D721Med (cell line): ENCODE data around the gene CENPH.
A peak's percentile ranks its signal among the peaks of the same experiment; 100 is the strongest.
"Not testable (repeated sequence)": the region's sequence is repeated elsewhere in the genome, so short reads cannot be mapped to it uniquely, and the experiment has no call there.

ENCODE experiments used
- DNase-seq: peaks from one replicate; pipeline ENCODE4 v3.0.0; 2011; ENCODE audit warnings: low spot score; ENCODE audit not compliant: insufficient read length
- FAIRE-seq: peaks from 2 replicates; lab custom pipeline; 2011; peaks lifted over from hg19 to GRCh38; lab: Jason Lieb, UNC
- TF ChIP-seq, protein P1 (sequence below): IDR thresholded peaks from 2 replicates; pipeline ENCODE4 v1.5.1; 2012; ENCODE audit warnings: mild to moderate bottlenecking, control low read depth; ENCODE audit not compliant: insufficient read depth; ENCODE audit errors: missing control alignments

Gene CENPH

DNA sequence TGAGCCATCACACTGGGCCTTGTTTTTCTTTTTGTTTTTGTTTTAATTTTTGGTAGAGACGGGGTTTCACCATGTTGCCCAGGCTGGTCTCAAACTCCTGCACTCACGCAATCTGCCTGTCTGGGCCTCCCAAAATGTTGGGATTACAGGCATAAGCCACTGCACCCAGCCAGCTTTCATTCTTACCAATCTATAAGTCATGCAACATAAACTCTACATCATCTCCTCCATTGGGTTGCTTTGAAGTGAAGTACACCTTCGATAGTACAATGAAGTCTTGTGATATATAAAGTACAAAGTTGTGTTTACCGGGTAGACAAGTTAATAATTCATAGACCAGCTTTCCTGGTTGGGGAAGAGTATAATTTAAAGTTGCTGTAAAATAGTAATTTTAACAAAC lies 36.5 kb downstream of the CENPH start:
- TF ChIP-seq, protein P1, sequence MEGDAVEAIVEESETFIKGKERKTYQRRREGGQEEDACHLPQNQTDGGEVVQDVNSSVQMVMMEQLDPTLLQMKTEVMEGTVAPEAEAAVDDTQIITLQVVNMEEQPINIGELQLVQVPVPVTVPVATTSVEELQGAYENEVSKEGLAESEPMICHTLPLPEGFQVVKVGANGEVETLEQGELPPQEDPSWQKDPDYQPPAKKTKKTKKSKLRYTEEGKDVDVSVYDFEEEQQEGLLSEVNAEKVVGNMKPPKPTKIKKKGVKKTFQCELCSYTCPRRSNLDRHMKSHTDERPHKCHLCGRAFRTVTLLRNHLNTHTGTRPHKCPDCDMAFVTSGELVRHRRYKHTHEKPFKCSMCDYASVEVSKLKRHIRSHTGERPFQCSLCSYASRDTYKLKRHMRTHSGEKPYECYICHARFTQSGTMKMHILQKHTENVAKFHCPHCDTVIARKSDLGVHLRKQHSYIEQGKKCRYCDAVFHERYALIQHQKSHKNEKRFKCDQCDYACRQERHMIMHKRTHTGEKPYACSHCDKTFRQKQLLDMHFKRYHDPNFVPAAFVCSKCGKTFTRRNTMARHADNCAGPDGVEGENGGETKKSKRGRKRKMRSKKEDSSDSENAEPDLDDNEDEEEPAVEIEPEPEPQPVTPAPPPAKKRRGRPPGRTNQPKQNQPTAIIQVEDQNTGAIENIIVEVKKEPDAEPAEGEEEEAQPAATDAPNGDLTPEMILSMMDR = no peak
- no peak for DNase-seq
- FAIRE-seq = no peak

DNA sequence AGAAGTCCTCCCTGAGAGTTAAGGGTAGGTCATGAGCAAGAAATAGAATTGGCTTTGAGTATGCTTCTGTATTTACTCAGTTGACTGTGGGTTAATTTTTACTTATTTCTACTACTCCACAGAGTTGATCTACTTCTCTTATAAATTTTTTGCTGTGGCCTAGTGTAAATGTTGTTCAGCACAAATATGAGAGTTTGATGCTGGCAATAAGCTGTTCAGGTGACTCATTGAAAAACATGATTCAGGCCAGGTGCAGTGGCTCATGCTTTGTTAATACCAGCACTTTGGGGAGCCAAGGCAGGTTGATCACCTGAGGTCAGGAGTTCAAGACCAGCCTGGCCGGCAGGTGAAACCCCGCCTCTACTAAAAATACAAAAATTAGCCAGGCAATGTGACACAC lies 40.8 kb downstream of the CENPH start:
- FAIRE-seq (no peak), DNase-seq (no peak)
- TF ChIP-seq, protein P1 = no peak

GRCh38 chr5:69231281-69231680 lies 41.9 kb downstream of the CENPH start:
- DNase-seq (no peak), FAIRE-seq (no peak)
- TF ChIP-seq, protein P1 = no peak

- DNase-seq (no peak), FAIRE-seq (no peak)
- TF ChIP-seq, protein P1 = no peak
Measured at GRCh38 chr5:69231851-69232250, 42.5 kb downstream of the CENPH start.

GRCh38 chr5:69234457-69235268 lies 45.3 kb downstream of the CENPH start, which contains the start of gene CDK7:
Gene CDK7 (plus strand): TSS chr5:69234886. CDS start chr5:69234976, 90 bp downstream.
- FAIRE-seq = no peak
- peak; percentile 68 for DNase-seq
- TF ChIP-seq, protein P1 = no peak

- FAIRE-seq, DNase-seq: not testable (repeated sequence)
Measured at GRCh38 chr5:69236733-69237132, 47.4 kb downstream of the CENPH start.

- FAIRE-seq (no peak), DNase-seq (no peak)
- TF ChIP-seq, protein P1 = no peak
Measured at GRCh38 chr5:69237877-69238276, 48.5 kb downstream of the CENPH start.
